K562 (cell line): Measurements from ENCODE around the gene FRMD1. TPM values are rescaled to one million over a fixed set of nuclear protein-coding genes. Genes with fewer than 3 reads are reported as not detected.

Experiments used
- ATAC-seq: fragments of 200-7000 bp; cut with Tn5 transposase; 3 replicates; pipeline ENCODE4 v1.9.1; 2020; ENCODE audit warnings: moderate library complexity
- BruUV-seq: library from RNA; stranded (reverse); fragments of 400-500 nt; replicated peaks from 2 replicates; lab custom pipeline; 2021; lab: Mats Ljungman, UMichigan
- CTCF ChIA-PET: fragments of 300-600 bp; formaldehyde crosslinking; extraction: SDS; loops from one replicate; lab custom pipeline; 2021; ENCODE audit warnings: low intra/inter-chr PET ratio; lab: Yijun Ruan, JAX
- POLR2A ChIA-PET: fragments of 300-600, 350-650 bp; sonication (Branson Sonifier 250); formaldehyde crosslinking; extraction: SDS; loops from one replicate; lab custom pipeline; 2021; ENCODE audit warnings: antibody characterized with exemption, inconsistent platforms; lab: Yijun Ruan, JAX
- DNase-seq, 4 experiments: peaks; one replicate each; pipeline versions ENCODE4 v3.0.0 to v3.0.0-alpha.2; 2011 to 2018; ENCODE audit warnings: low spot score in 3 of 4, mixed read lengths in 3 of 4; ENCODE audit errors: extremely low read depth in 1 of 4
- FAIRE-seq: peaks from 2 replicates; lab custom pipeline; 2011; peaks lifted over from hg19 to GRCh38; lab: Jason Lieb, UNC
- H2AFZ ChIP-seq: 2 replicates; pipeline ENCODE4 v1.6.0; 2011; ENCODE audit warnings: low read depth, low read length, control low read depth, inconsistent platforms
- H3K27ac ChIP-seq: fragments of 200-600 bp; 3 replicates; pipeline ENCODE4 v1.8.0; 2011; ENCODE audit warnings: low read depth, mild to moderate bottlenecking, control low read depth, inconsistent platforms, low read length, moderate library complexity, mixed read lengths; ENCODE audit errors: extremely low read depth
- H3K27me3 ChIP-seq, 2 experiments: fragments of 300-600 bp in 1 of 2; 2 replicates in 1 of 2; 3 replicates in 1 of 2; pipeline versions ENCODE4 v1.6.0 to v1.8.0; 2011; ENCODE audit warnings: inconsistent platforms in 2 of 2, low read length in 2 of 2, mild to moderate bottlenecking in 1 of 2, mixed read lengths in 1 of 2, moderate library complexity in 1 of 2; ENCODE audit not compliant: control insufficient read depth in 2 of 2, insufficient read depth in 2 of 2
- H3K36me3 ChIP-seq: fragments of 300-600 bp; 3 replicates; pipeline ENCODE4 v1.8.0; 2011; ENCODE audit warnings: mild to moderate bottlenecking, low read length, inconsistent platforms; ENCODE audit not compliant: control insufficient read depth, insufficient read depth
- H3K4me1 ChIP-seq, 2 experiments: fragments of 200-600 bp in 1 of 2; replicated peaks in 1 of 2; 2 replicates in 1 of 2; 3 replicates in 1 of 2; pipeline versions ENCODE4 v1.5.1 to v1.8.0; 2011; ENCODE audit warnings: inconsistent platforms in 2 of 2, low read length in 2 of 2, mild to moderate bottlenecking in 1 of 2, mixed read lengths in 1 of 2, moderate library complexity in 1 of 2; ENCODE audit not compliant: control insufficient read depth in 2 of 2, insufficient read depth in 2 of 2
- H3K4me2 ChIP-seq: 2 replicates; pipeline ENCODE4 v1.6.1; 2011; ENCODE audit warnings: low read length, control low read depth, inconsistent platforms, mixed read lengths; ENCODE audit not compliant: insufficient read depth
- H3K4me3 ChIP-seq: fragments of 200-600 bp; sonication (generic), shearing (Covaris generic); 2 replicates; pipeline ENCODE4 v1.5.1; 2016; ENCODE audit warnings: control low read depth, inconsistent platforms
- H3K79me2 ChIP-seq: fragments of 200-600 bp; 3 replicates; pipeline ENCODE4 v1.8.0; 2011; ENCODE audit warnings: low read length, inconsistent platforms; ENCODE audit not compliant: control insufficient read depth, insufficient read depth
- H3K9ac ChIP-seq, 2 experiments: 2 replicates each; pipeline versions ENCODE4 v1.6.0 to v1.6.1; 2011; ENCODE audit warnings: low read depth in 2 of 2, low read length in 2 of 2, control low read depth in 1 of 2, inconsistent platforms in 1 of 2, mild to moderate bottlenecking in 1 of 2, mixed read lengths in 1 of 2; ENCODE audit not compliant: insufficient read depth in 1 of 2
- H3K9me1 ChIP-seq: one replicate; pipeline ENCODE4 v1.6.0; 2011; ENCODE audit warnings: inconsistent platforms, mild to moderate bottlenecking, low read length, moderate library complexity; ENCODE audit not compliant: control insufficient read depth, insufficient read depth
- H3K9me3 ChIP-seq: replicated peaks from 2 replicates; pipeline ENCODE4 v1.5.1; 2011; ENCODE audit warnings: low read depth, low read length, inconsistent platforms; ENCODE audit not compliant: control insufficient read depth, insufficient read depth
- H4K20me1 ChIP-seq: replicated peaks from 2 replicates; pipeline ENCODE4 v1.6.1; 2011; ENCODE audit warnings: low read length, inconsistent platforms, mixed read lengths; ENCODE audit not compliant: control insufficient read depth, insufficient read depth
- COPS2 ChIP-seq: fragments of 450-650 bp; conservative IDR thresholded peaks from 2 replicates; pipeline ENCODE4 v1.6.1; 2016; ENCODE audit warnings: mild to moderate bottlenecking, moderate library complexity
- CREM ChIP-seq: IDR thresholded peaks from 2 replicates; pipeline ENCODE4 v1.6.1; 2014; ENCODE audit warnings: antibody characterized with exemption, low read depth
- EHMT2 ChIP-seq: fragments of 450-650 bp; IDR thresholded peaks from 2 replicates; pipeline ENCODE4 v1.6.1; 2018; ENCODE audit warnings: antibody characterized with exemption
- ELF1 ChIP-seq: fragments of 200-800 bp; sonication (Bioruptor generic); IDR thresholded peaks from 2 replicates; pipeline ENCODE4 v1.6.1; 2016; ENCODE audit warnings: missing genetic modification characterization, missing compliant biosample characterization
- GTF2F1 ChIP-seq: IDR thresholded peaks from 2 replicates; pipeline ENCODE4 v1.6.1; 2011; ENCODE audit warnings: low read depth, low read length, improper control_type of control experiment
- NUFIP1 ChIP-seq: fragments of 450-650 bp; IDR thresholded peaks from 2 replicates; pipeline ENCODE4 v1.6.1; 2018; ENCODE audit not compliant: partially characterized antibody
- POLR3G ChIP-seq: IDR thresholded peaks from 2 replicates; pipeline ENCODE4 v1.6.1; 2011; ENCODE audit not compliant: insufficient read length, insufficient replicate concordance; ENCODE audit errors: extremely low read depth
- RREB1 ChIP-seq: fragments of 250-450 bp; sonication (Bioruptor Pico); IDR thresholded peaks from 2 replicates; pipeline ENCODE4 v1.4.0; 2020
- SIX5 ChIP-seq, 2 experiments: IDR thresholded peaks; 2 replicates each; pipeline ENCODE4 v1.6.1; 2011; ENCODE audit warnings: low read length in 2 of 2, borderline replicate concordance in 1 of 2, low read depth in 1 of 2, mild to moderate bottlenecking in 1 of 2, moderate library complexity in 1 of 2; ENCODE audit not compliant: insufficient read depth in 1 of 2
- TEAD4 ChIP-seq, 2 experiments: sonication (generic) in 1 of 2; formaldehyde crosslinking in 1 of 2; IDR thresholded peaks; 2 replicates each; pipeline versions ENCODE4 v1.6.1 to v1.8.0; 2012 to 2022; ENCODE audit warnings: borderline replicate concordance in 1 of 2, inconsistent platforms in 1 of 2, low read length in 1 of 2, mild to moderate bottlenecking in 1 of 2, missing genetic modification reagents in 1 of 2
- TOE1 ChIP-seq, 2 experiments: fragments of 450-650 bp in 1 of 2; sonication (generic) in 1 of 2; formaldehyde crosslinking in 1 of 2; IDR thresholded peaks; 2 replicates each; pipeline versions ENCODE4 v1.7.1 to v1.8.0; 2016 to 2022; ENCODE audit warnings: borderline replicate concordance in 2 of 2, mild to moderate bottlenecking in 2 of 2, antibody characterized with exemption in 1 of 2, inconsistent platforms in 1 of 2, low read depth in 1 of 2, missing genetic modification reagents in 1 of 2, moderate library complexity in 1 of 2
- ZBTB7A ChIP-seq: IDR thresholded peaks from 2 replicates; pipeline ENCODE4 v1.6.1; 2011; ENCODE audit warnings: low read depth, mild to moderate bottlenecking, low read length, moderate library complexity, borderline replicate concordance; ENCODE audit not compliant: control insufficient read depth
- ZFP30 ChIP-seq: fragments of 250-450 bp; sonication (Bioruptor Pico); IDR thresholded peaks from 2 replicates; pipeline ENCODE4 v1.8.0; 2022; ENCODE audit warnings: moderate library complexity, mild to moderate bottlenecking, inconsistent platforms, borderline replicate concordance
- ZNF639 ChIP-seq, 2 experiments: fragments of 200-800 bp in 1 of 2; sonication (Bioruptor generic) in 1 of 2; sonication (generic) in 1 of 2; formaldehyde crosslinking in 1 of 2; IDR thresholded peaks in 1 of 2; conservative IDR thresholded peaks in 1 of 2; 2 replicates each; pipeline versions ENCODE4 v1.5.0 to v1.6.1; 2016 to 2020; ENCODE audit warnings: missing compliant biosample characterization in 1 of 2, missing genetic modification characterization in 1 of 2, missing genetic modification reagents in 1 of 2
- ZNF699 ChIP-seq: fragments of 250-450 bp; sonication (Bioruptor Pico); IDR thresholded peaks from 2 replicates; pipeline ENCODE4 v1.8.0; 2021; ENCODE audit warnings: mild to moderate bottlenecking, moderate library complexity; ENCODE audit not compliant: insufficient replicate concordance
- WGBS: fragments of 100-300 bp; shearing (Covaris generic); methylation state at CpG from one replicate; pipeline ENCODE4 v1.1.6; 2016; ENCODE audit warnings: low coverage, mixed read lengths; ENCODE audit not compliant: insufficient coverage; ENCODE audit errors: missing lambda C conversion rate; 5-methylcytosine and 5-hydroxymethylcytosine counted together
- in situ Hi-C: fragments of 300-500 bp; cut with MboI; formaldehyde crosslinking; loops from 4 replicates; pipeline ENCODE4 v1.15.0; 2018; ENCODE audit warnings: inconsistent platforms, mixed read lengths
- intact Hi-C: fragments of 100-400 bp; cut with micrococcal nuclease; formaldehyde crosslinking; loops from 2 replicates; pipeline ENCODE4 v1.14.2; 2022
- polyA plus RNA-seq, 8 experiments: library from polyadenylated mRNA; depleted of rRNA in 4 of 8; stranded (reverse) in 5 of 8; unstranded in 3 of 8; fragments of >200 nt; fragmentation: Nextera tagmentation in 2 of 8; fragmentation: Illumina TruSeq in 1 of 8; extraction: Ambion mirVana in 2 of 8; extraction: Trizol in 1 of 8; gene quantifications; 2 replicates each; pipeline versions ENCODE4 v1.2.1 to v1.2.3, GENCODE V29; 2011 to 2014; ENCODE audit warnings: inconsistent platforms in 1 of 8, missing spikeins in 1 of 8
- total RNA-seq, 7 experiments: library from RNA; depleted of rRNA in 6 of 7; stranded (reverse); fragments of >200 nt in 6 of 7; fragmentation: Illumina TruSeq in 2 of 7; extraction: Trizol in 2 of 7; gene quantifications; 2 replicates each; pipeline versions ENCODE4 v1.2.1 to v1.2.3, GENCODE V29; 2011 to 2021; ENCODE audit warnings: low replicate concordance in 1 of 7

FRMD1 gene
- total and polyA plus RNA-seq, 9 of the 15 experiments (the other 6 are each of a cell fraction or from before 2014, with no cell fraction given) = 0.01 to 0.04 (median 0.01) TPM; not detected in 6

GRCh38 chr6:168027521-168027920, 51.5 kb downstream of the FRMD1 start:
- H3K4me3 ChIP-seq = no peak overlapping the region
- H3K4me1 ChIP-seq = peaks cover 0 to 9% of the 10 kb centered on the region in 2 experiments; a peak in 4 of 5 replicates
- no peak overlapping the region for H3K9ac ChIP-seq
- in situ Hi-C loops (no loop called here), intact Hi-C loops (no loop called here)
- ChIA-PET POLR2A (no interaction called here), CTCF (no interaction called here)
- no TSS peak for BruUV-seq
- no peak for FAIRE-seq
- DNase-seq = no peak
- no peak overlapping the region for H3K27ac ChIP-seq
- no peaks in the 10 kb centered on the region for H3K9me1 ChIP-seq
- no peak overlapping the region for H3K4me2 ChIP-seq
- no peak for ATAC-seq
- H4K20me1 ChIP-seq = no peaks in the 10 kb centered on the region
- no peaks in the 10 kb centered on the region for H3K79me2 ChIP-seq
- H3K9me3 ChIP-seq = no peaks in the 10 kb centered on the region
- WGBS = 20% methylated on average over 16 of the region's 16 CpGs
- H3K36me3 ChIP-seq = no peaks in the 10 kb centered on the region
- peaks cover 31 to 62% of the 10 kb centered on the region in 2 experiments for H3K27me3 ChIP-seq
- H2AFZ ChIP-seq = no peak overlapping the region
- TF ChIP-seq POLR3G = no peak
- no peak for TF ChIP-seq RREB1 (CRISPR knock-in tag)
- TF ChIP-seq TOE1 (IDR thresholded peaks at IDR 0.05; ENCODE audit: borderline replicate concordance) = no peak
- no peak for TF ChIP-seq TOE1 (CRISPR knock-in tag; IDR thresholded peaks at IDR 0.05; ENCODE audit: borderline replicate concordance, low read depth)
- no peak for TF ChIP-seq EHMT2
- no peak for TF ChIP-seq SIX5 (IDR thresholded peaks at IDR 0.05; ENCODE audit: borderline replicate concordance in 1 of 2, insufficient read depth in 1 of 2, low read depth in 1 of 2, low read length in 2 of 2)
- no peak for TF ChIP-seq NUFIP1
- no peak for TF ChIP-seq ZBTB7A
- TF ChIP-seq COPS2 = no peak
- no peak for TF ChIP-seq ZFP30 (CRISPR knock-in tag)
- no peak for TF ChIP-seq GTF2F1
- no peak for TF ChIP-seq ZNF639 (CRISPR knock-in tag; conservative IDR thresholded peaks at IDR 0.05 in 1 of 2, IDR thresholded peaks at IDR 0.05 in 1 of 2)
- no peak for TF ChIP-seq ELF1 (tag)
- TF ChIP-seq CREM = no peak
- no peak for TF ChIP-seq TEAD4 (IDR thresholded peaks at IDR 0.05; ENCODE audit: low read length)
- TF ChIP-seq TEAD4 (CRISPR knock-in tag; IDR thresholded peaks at IDR 0.05; ENCODE audit: borderline replicate concordance) = no peak
- TF ChIP-seq ZNF699 (CRISPR knock-in tag) = no peak
